Activated CD4-positive, CD25-positive, alpha-beta regulatory T cell treated with anti-CD3 and anti-CD28 coated beads, Interleukin-2, amount 50 U/mL, for 16 hours (primary cell): Measurements from ENCODE around the gene KCNMA1.

Experiments used
- DNase-seq: peaks from one replicate; pipeline ENCODE4 v3.0.0-alpha.2; 2020; ENCODE audit warnings: low read depth, low spot score

KCNMA1 gene

GRCh38 chr10:77510294-77510693 lies 127.3 kb downstream of the KCNMA1 start:
- DNase-seq, result no peak

GRCh38 chr10:77509391-77509790 lies 128.2 kb downstream of the KCNMA1 start:
- DNase-seq, result no peak

- no peak for DNase-seq
Measured at GRCh38 chr10:77507291-77507880, 130.2 kb downstream of the KCNMA1 start.

GRCh38 chr10:77506517-77507200 lies 130.9 kb downstream of the KCNMA1 start:
- no peak for DNase-seq

GRCh38 chr10:77505431-77506334 lies 131.9 kb downstream of the KCNMA1 start:
- no peak for DNase-seq

- no peak for DNase-seq
Measured at GRCh38 chr10:77504873-77505257, 132.7 kb downstream of the KCNMA1 start.

- no peak for DNase-seq
Measured at GRCh38 chr10:77504196-77504872, 133.3 kb downstream of the KCNMA1 start.

GRCh38 chr10:77501846-77502261 lies 135.8 kb downstream of the KCNMA1 start:
- no peak for DNase-seq

GRCh38 chr10:77501152-77501845 lies 136.3 kb downstream of the KCNMA1 start:
- DNase-seq, result no peak

- DNase-seq, result no peak
Measured at GRCh38 chr10:77500754-77501151, 136.9 kb downstream of the KCNMA1 start.

GRCh38 chr10:77498829-77499228 lies 138.8 kb downstream of the KCNMA1 start:
- no peak for DNase-seq

GRCh38 chr10:77498210-77498609 lies 139.4 kb downstream of the KCNMA1 start:
- DNase-seq, result no peak

- DNase-seq, result no peak
Measured at GRCh38 chr10:77497748-77498147, 139.9 kb downstream of the KCNMA1 start.

- DNase-seq, result no peak
Measured at GRCh38 chr10:77496941-77497420, 140.6 kb downstream of the KCNMA1 start.

- no peak for DNase-seq
Measured at GRCh38 chr10:77494756-77495541, 142.7 kb downstream of the KCNMA1 start.

GRCh38 chr10:77494327-77494726 lies 143.3 kb downstream of the KCNMA1 start:
- no peak for DNase-seq

- no peak for DNase-seq
Measured at GRCh38 chr10:77493851-77494261, 143.8 kb downstream of the KCNMA1 start.

- no peak for DNase-seq
Measured at GRCh38 chr10:77493239-77493806, 144.3 kb downstream of the KCNMA1 start.

- DNase-seq, result no peak
Measured at GRCh38 chr10:77492368-77492994, 145.1 kb downstream of the KCNMA1 start.
